GM12874 (cell line): ENCODE results near the gene MAEA.

Experiments
- CTCF ChIP-seq: IDR thresholded peaks from 2 replicates; pipeline ENCODE4 v1.5.1; 2011; ENCODE audit warnings: low read depth, mild to moderate bottlenecking, control low read depth, low read length, moderate library complexity; ENCODE audit not compliant: insufficient read depth

MAEA gene

GRCh38 chr4:1360423-1361283 lies 71.0 kb downstream of the MAEA start:
- no peak for TF ChIP-seq CTCF

GRCh38 chr4:1361431-1361830 lies 71.7 kb downstream of the MAEA start:
- TF ChIP-seq CTCF = no peak

- no peak for TF ChIP-seq CTCF
Measured at GRCh38 chr4:1362046-1362445, 72.4 kb downstream of the MAEA start.

GRCh38 chr4:1362521-1362920 lies 72.8 kb downstream of the MAEA start:
- TF ChIP-seq CTCF = no peak

- no peak for TF ChIP-seq CTCF
Measured at GRCh38 chr4:1363513-1363912, 73.8 kb downstream of the MAEA start.

- no peak for TF ChIP-seq CTCF
Measured at GRCh38 chr4:1364217-1364616, 74.5 kb downstream of the MAEA start.

GRCh38 chr4:1364748-1365147 lies 75.1 kb downstream of the MAEA start:
- TF ChIP-seq CTCF = no peak
